ENCODE measurements around the gene COASY. TPM values are rescaled to one million over a fixed set of nuclear protein-coding genes. Genes with fewer than 3 reads are reported as not detected.
"Not testable (repeated sequence)": the region's sequence is repeated elsewhere in the genome, so short reads cannot be mapped to it uniquely, and the experiment has no call there.

Gene COASY
- total RNA-seq, 2 donors from 2014 or later: 20.8 to 21.1 TPM

DNA sequence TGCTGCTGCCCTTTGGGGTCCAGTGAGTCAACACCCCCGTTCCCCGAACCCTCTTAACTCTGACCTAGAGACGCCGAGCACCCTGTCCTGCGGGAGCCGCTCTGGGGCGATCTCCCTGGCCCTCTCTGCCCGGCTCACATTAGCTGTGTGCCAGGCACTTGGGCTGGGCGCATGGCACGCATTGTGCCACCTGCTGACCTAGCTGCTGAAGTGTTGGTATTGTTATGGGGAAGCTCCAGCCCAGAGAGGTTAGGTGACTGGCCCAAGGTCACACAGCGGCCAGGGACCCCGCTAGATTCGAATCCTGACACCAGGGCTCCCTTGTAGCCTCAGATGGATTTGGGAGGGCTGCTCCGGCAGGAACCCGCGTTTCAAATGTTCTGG is 8.1 kb upstream of the COASY start:
- no peak for ATAC-seq (ENCODE audit: insufficient number of reproducible peaks, low FRiP score, low read depth)
- Histone ChIP-seq H3K27ac (peak overlapping the region; percentile 70 to 81), H3K4me1 (ENCODE audit: control insufficient read depth in 1 of 2, low read depth in 2 of 2) (peaks cover 15 to 26% of the 10 kb centered on the region in 2 donors), H3K4me3 (peak overlapping the region; percentile 93), H3K27me3 (replicated peaks; ENCODE audit: insufficient read depth) (no peaks in the 10 kb centered on the region), H3K9me3 (no peaks in the 10 kb centered on the region), H3K36me3 (no peaks in the 10 kb centered on the region)
- TF ChIP-seq, protein P1, sequence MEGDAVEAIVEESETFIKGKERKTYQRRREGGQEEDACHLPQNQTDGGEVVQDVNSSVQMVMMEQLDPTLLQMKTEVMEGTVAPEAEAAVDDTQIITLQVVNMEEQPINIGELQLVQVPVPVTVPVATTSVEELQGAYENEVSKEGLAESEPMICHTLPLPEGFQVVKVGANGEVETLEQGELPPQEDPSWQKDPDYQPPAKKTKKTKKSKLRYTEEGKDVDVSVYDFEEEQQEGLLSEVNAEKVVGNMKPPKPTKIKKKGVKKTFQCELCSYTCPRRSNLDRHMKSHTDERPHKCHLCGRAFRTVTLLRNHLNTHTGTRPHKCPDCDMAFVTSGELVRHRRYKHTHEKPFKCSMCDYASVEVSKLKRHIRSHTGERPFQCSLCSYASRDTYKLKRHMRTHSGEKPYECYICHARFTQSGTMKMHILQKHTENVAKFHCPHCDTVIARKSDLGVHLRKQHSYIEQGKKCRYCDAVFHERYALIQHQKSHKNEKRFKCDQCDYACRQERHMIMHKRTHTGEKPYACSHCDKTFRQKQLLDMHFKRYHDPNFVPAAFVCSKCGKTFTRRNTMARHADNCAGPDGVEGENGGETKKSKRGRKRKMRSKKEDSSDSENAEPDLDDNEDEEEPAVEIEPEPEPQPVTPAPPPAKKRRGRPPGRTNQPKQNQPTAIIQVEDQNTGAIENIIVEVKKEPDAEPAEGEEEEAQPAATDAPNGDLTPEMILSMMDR (IDR thresholded peaks at IDR 0.05): no peak
- DNase-seq (ENCODE audit: low spot score): no peak

DNA sequence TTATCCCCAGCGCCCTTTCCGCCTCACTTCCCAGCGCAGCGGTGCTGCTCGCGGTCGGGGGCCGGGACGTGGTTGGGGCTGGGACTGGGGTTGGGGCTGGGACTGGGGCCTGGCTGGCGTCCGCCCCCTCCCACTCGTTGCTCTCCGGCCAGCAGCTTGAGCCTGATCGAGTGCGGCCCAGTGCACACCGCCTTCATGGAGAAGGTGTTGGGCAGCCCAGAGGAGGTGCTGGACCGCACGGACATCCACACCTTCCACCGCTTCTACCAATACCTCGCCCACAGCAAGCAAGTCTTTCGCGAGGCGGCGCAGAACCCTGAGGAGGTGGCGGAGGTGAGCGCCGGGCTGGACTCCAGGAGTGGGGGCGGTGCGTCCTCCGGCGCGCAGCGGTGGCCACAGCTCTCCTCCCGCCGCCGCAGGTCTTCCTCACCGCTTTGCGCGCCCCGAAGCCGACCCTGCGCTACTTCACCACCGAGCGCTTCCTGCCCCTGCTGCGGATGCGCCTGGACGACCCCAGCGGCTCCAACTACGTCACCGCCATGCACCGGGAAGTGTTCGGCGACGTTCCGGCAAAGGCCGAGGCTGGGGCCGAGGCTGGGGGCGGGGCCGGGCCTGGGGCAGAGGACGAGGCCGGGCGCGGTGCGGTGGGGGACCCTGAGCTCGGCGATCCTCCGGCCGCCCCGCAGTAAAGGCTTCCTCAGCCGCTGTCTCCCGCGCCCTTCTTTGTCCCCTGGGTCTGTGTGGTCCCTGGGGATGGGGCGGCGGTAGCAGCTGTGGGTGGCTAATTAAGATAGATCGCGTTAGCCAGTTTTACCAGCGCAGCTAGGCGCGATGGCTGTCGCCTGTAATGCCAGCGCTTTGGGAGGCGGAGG is 7.5 kb upstream of the COASY start:
- no peak for DNase-seq (ENCODE audit: low spot score)

DNA sequence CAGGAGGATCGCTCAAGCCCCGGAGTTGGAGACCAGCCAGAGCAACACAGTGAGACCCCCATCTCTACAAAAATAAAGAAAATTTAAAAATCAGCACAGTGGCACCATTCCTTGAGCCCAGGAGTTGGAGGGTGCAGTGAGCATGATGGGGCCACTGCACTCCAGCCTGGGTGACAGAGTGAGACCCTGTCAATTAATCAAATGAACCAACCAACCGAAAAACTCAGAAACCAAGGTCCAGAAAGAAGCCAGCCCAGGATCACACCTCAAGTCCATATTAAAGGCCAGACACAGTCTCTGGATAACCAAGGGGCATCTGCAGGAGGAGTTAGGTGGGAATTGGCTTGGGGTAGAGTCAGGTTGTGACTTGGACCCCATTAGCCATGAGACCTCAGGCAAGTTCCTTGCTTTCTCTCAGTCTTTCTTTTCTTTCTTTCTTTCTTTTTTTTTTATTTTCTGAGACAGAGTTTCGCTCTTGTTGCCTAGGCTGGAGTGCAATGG is 6.8 kb upstream of the COASY start:
- Histone ChIP-seq H3K27me3 (replicated peaks; ENCODE audit: insufficient read depth) (no peaks in the 10 kb centered on the region), H3K9me3 (no peaks in the 10 kb centered on the region), H3K4me1 (ENCODE audit: control insufficient read depth in 1 of 2, low read depth in 2 of 2) (peaks cover 15 to 29% of the 10 kb centered on the region in 2 donors), H3K27ac (peak overlapping the region; percentile 70 to 81), H3K4me3 (peak overlapping the region; percentile 93), H3K36me3 (no peaks in the 10 kb centered on the region)
- TF ChIP-seq, protein P1 (IDR thresholded peaks at IDR 0.05): no peak
- DNase-seq (ENCODE audit: low spot score) (no peak), ATAC-seq (ENCODE audit: insufficient number of reproducible peaks, low FRiP score, low read depth) (no peak)

More for the DNA sequence above, 7.5 kb upstream of the COASY start:
- TF ChIP-seq, protein P1 (IDR thresholded peaks at IDR 0.05): no peak
- Histone ChIP-seq H3K27ac (peak overlapping the region; percentile 70 to 81), H3K4me1 (ENCODE audit: control insufficient read depth in 1 of 2, low read depth in 2 of 2) (peaks cover 15 to 26% of the 10 kb centered on the region in 2 donors), H3K27me3 (replicated peaks; ENCODE audit: insufficient read depth) (no peaks in the 10 kb centered on the region), H3K36me3 (no peaks in the 10 kb centered on the region), H3K4me3 (peak overlapping the region; percentile 93), H3K9me3 (no peaks in the 10 kb centered on the region)
- peak; percentile 84 for ATAC-seq (ENCODE audit: insufficient number of reproducible peaks, low FRiP score, low read depth)

DNA sequence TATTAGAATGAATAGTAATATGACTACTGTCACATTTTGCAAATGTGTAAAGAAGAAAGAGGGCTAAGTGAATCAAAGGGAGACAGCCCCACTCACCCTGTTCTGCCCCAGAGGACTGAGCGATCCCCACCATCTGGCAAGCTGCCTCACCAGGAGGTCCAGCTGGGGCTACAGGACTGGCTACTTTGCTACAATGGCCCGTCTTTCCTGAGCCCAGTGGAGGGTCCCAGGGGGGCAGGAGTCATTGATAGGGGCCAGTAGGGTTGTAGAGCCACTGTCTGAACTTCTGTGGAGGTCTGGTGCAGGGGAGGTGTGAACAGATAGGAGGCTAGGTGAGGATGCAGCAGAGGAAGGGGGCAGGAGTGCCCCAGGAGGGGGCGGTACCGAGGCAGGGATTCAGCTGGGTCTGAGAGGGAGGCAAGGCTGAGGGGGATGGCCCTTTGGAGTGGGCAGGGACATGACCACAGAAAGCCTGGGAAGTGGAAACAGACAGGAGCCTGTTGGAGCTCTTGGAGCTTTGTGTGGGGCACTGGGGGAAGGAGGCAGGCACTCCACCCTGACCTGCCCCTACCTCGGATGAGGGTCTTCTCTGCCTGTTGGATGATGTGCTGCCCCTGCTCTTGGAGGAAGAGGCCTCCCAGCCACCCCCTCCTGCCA is 5.9 kb upstream of the COASY start:
- H3K4me1 ChIP-seq (ENCODE audit: control insufficient read depth in 1 of 2, low read depth in 2 of 2): peaks cover 16 to 32% of the 10 kb centered on the region in 2 donors
- not testable (repeated sequence) for H3K9me3 ChIP-seq; H3K27me3 ChIP-seq (replicated peaks; ENCODE audit: insufficient read depth); DNase-seq (ENCODE audit: low spot score); H3K27ac ChIP-seq; ATAC-seq (ENCODE audit: insufficient number of reproducible peaks, low FRiP score, low read depth); H3K36me3 ChIP-seq; H3K4me3 ChIP-seq

DNA sequence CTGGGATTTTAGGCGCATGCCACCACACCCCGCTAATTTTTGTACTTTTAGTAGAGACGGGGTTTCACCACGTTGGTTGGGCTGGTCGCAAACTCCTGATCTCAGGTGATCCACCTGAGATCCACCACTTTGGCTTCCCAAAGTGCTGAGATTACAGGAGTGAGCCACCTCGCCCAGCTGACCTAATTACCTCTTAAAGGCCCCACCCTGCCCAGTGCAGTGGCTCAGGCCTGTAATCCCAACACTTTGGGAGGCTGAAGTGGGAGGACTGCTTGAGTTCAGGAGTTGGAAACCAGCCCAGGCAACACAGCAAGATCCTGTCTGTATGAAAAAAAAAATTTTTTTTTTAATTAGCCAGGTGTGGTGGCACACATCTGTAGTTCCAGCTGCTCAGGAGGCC is 2.9 kb upstream of the COASY start:
- peaks cover 29 to 40% of the 10 kb centered on the region in 2 donors for H3K4me1 ChIP-seq (ENCODE audit: control insufficient read depth in 1 of 2, low read depth in 2 of 2)
- H3K4me3 ChIP-seq: no peak overlapping the region
- H3K27me3 ChIP-seq (replicated peaks; ENCODE audit: insufficient read depth): no peaks in the 10 kb centered on the region
- ATAC-seq (ENCODE audit: insufficient number of reproducible peaks, low FRiP score, low read depth): no peak
- no peaks in the 10 kb centered on the region for H3K9me3 ChIP-seq
- no peak overlapping the region for H3K27ac ChIP-seq
- DNase-seq (ENCODE audit: low spot score): no peak
- TF ChIP-seq, protein P1 (IDR thresholded peaks at IDR 0.05): no peak
- no peaks in the 10 kb centered on the region for H3K36me3 ChIP-seq

Measured in thoracic aorta (tissue), 2 donors.